Ovary (tissue), 3 donors: ENCODE measurements around the gene PRKACG.

Experiments
- CTCF ChIP-seq, 3 donors: fragments of 450-650 bp in 2 of 3; fragments of 200-600 bp in 1 of 3; IDR thresholded peaks; one replicate each; pipeline versions ENCODE4 v1.5.1 to v1.8.0; 2016 to 2022; ENCODE audit warnings: antibody characterized with exemption in 3 of 3, mild to moderate bottlenecking in 1 of 3
- EP300 ChIP-seq: sonication (generic); formaldehyde crosslinking; IDR thresholded peaks from one replicate; pipeline ENCODE4 v1.6.1; 2017; ENCODE audit warnings: antibody characterized with exemption
- POLR2A ChIP-seq: fragments of 450-650 bp; IDR thresholded peaks from one replicate; pipeline ENCODE4 v1.6.1; 2017; ENCODE audit warnings: antibody characterized with exemption, mild to moderate bottlenecking, moderate library complexity
- donor health status: DM: no; HTN: no; CAD: no.

- TF ChIP-seq CTCF (IDR thresholded peaks at IDR 0.05) (no peak), POLR2A (no peak), EP300 (no peak)
Measured at GRCh38 chr9:68974431-68974830, 39.5 kb downstream of the PRKACG start.
